Measurements from ENCODE around the gene PTPN11. TPM values are rescaled to one million over a fixed set of nuclear protein-coding genes. Genes with fewer than 3 reads are reported as not detected.

Gene PTPN11
- total RNA-seq, 2 experiments from 2014 or later, result 56.2 to 123 TPM

- intact Hi-C loops (cut with micrococcal nuclease; ENCODE audit: unreplicated experiment), result no loop called here
- H4K20me1 ChIP-seq (ENCODE audit: insufficient read depth, low read length), result peaks cover 21% of the 10 kb centered on the region; the same call in 1 of the 2 replicates
Observed at GRCh38 chr12:112421363-112421762, 2.6 kb downstream of the PTPN11 start.

GRCh38 chr12:112422531-112422930, 3.8 kb downstream of the PTPN11 start:
- H4K20me1 ChIP-seq (ENCODE audit: insufficient read depth, low read length), result peaks cover 21% of the 10 kb centered on the region; the same call in 1 of the 2 replicates
- H3K9me2 ChIP-seq (ENCODE audit: insufficient read depth, low read length), result no peaks in the 10 kb centered on the region
- ChIA-PET POLR2A (interaction anchor here (0.6 to 0.8 kb wide), 2 partner anchors 18 to 1235 kb away, joined by 3 to 4 read pairs; no protein-coding TSS in a partner anchor), CTCF (ENCODE audit: unreplicated experiment) (no interaction called here)
- TF ChIP-seq EZH2phosphoT487 (IDR thresholded peaks at IDR 0.05; ENCODE audit: borderline replicate concordance, low read depth, low read length) (no peak), CTCF (conservative IDR thresholded peaks at IDR 0.05; ENCODE audit: low read length) (no peak)
- no peak overlapping the region for H3K27ac ChIP-seq (ENCODE audit: low read depth, low read length, poor library complexity, severe bottlenecking)
- BruUV-seq (replicated peaks), result no TSS peak
- peaks cover 29% of the 10 kb centered on the region for H3K36me3 ChIP-seq (ENCODE audit: insufficient read depth, low read length)
- H2AFZ ChIP-seq (ENCODE audit: low read length), result no peak overlapping the region
- DNase-seq (ENCODE audit: low spot score), result no peak
- intact Hi-C loops (cut with micrococcal nuclease; ENCODE audit: unreplicated experiment), result no loop called here
- H3K4me3 ChIP-seq (ENCODE audit: low read depth, low read length, poor library complexity, severe bottlenecking), result no peak overlapping the region
- H3K79me2 ChIP-seq (ENCODE audit: insufficient read depth, low read depth, low read length), result peaks cover 83% of the 10 kb centered on the region
- no peaks in the 10 kb centered on the region for H3K9me3 ChIP-seq (ENCODE audit: low read length)
- peaks cover 14% of the 10 kb centered on the region for H3K4me1 ChIP-seq (ENCODE audit: insufficient read depth, low read length, poor library complexity, severe bottlenecking)
- peak overlapping the region; percentile 12; the same call in 1 of the 2 replicates for H3K4me2 ChIP-seq (ENCODE audit: low read length)

More at GRCh38 chr12:112421363-112421762, 2.6 kb downstream of the PTPN11 start:
- ChIA-PET POLR2A (interaction anchor here (0.7 kb wide), 1 partner anchor 33 kb away, joined by 3 read pairs; no protein-coding TSS in a partner anchor), CTCF (ENCODE audit: unreplicated experiment) (no interaction called here)
- H3K4me3 ChIP-seq (ENCODE audit: low read depth, low read length, poor library complexity, severe bottlenecking), result no peak overlapping the region
- peaks cover 81% of the 10 kb centered on the region for H3K79me2 ChIP-seq (ENCODE audit: insufficient read depth, low read depth, low read length)
- no peaks in the 10 kb centered on the region for H3K9me2 ChIP-seq (ENCODE audit: insufficient read depth, low read length)
- no TSS peak for BruUV-seq (replicated peaks)
- peaks cover 24% of the 10 kb centered on the region for H3K36me3 ChIP-seq (ENCODE audit: insufficient read depth, low read length)
- no peak for TF ChIP-seq CTCF (conservative IDR thresholded peaks at IDR 0.05; ENCODE audit: low read length)
- TF ChIP-seq EZH2phosphoT487 (IDR thresholded peaks at IDR 0.05; ENCODE audit: borderline replicate concordance, low read depth, low read length), result no peak
- peak overlapping the region; percentile 89; the same call in 1 of the 2 replicates for H3K4me2 ChIP-seq (ENCODE audit: low read length)
- no peak overlapping the region for H2AFZ ChIP-seq (ENCODE audit: low read length)
- no peak for DNase-seq (ENCODE audit: low spot score)
- H3K4me1 ChIP-seq (ENCODE audit: insufficient read depth, low read length, poor library complexity, severe bottlenecking), result peaks cover 14% of the 10 kb centered on the region
- no peaks in the 10 kb centered on the region for H3K9me3 ChIP-seq (ENCODE audit: low read length)
- no peak overlapping the region for H3K27ac ChIP-seq (ENCODE audit: low read depth, low read length, poor library complexity, severe bottlenecking)

- Histone ChIP-seq H3K9me2 (ENCODE audit: insufficient read depth, low read length) (no peaks in the 10 kb centered on the region), H3K27ac (ENCODE audit: low read depth, low read length, poor library complexity, severe bottlenecking) (no peak overlapping the region), H4K20me1 (ENCODE audit: insufficient read depth, low read length) (peaks cover 21% of the 10 kb centered on the region; the same call in 1 of the 2 replicates), H2AFZ (ENCODE audit: low read length) (no peak overlapping the region), H3K9me3 (ENCODE audit: low read length) (no peaks in the 10 kb centered on the region), H3K79me2 (ENCODE audit: insufficient read depth, low read depth, low read length) (peaks cover 94% of the 10 kb centered on the region), H3K4me1 (ENCODE audit: insufficient read depth, low read length, poor library complexity, severe bottlenecking) (peaks cover 14% of the 10 kb centered on the region), H3K36me3 (ENCODE audit: insufficient read depth, low read length) (peaks cover 41% of the 10 kb centered on the region), H3K4me2 (ENCODE audit: low read length) (no peak overlapping the region), H3K4me3 (ENCODE audit: low read depth, low read length, poor library complexity, severe bottlenecking) (no peak overlapping the region)
- ChIA-PET POLR2A (interaction anchor here (0.7 kb wide), 1 partner anchor 1811 kb away, joined by 3 read pairs; no protein-coding TSS in a partner anchor), CTCF (ENCODE audit: unreplicated experiment) (no interaction called here)
- no TSS peak for BruUV-seq (replicated peaks)
- intact Hi-C loops (cut with micrococcal nuclease; ENCODE audit: unreplicated experiment), result no loop called here
- no peak for DNase-seq (ENCODE audit: low spot score)
- TF ChIP-seq EZH2phosphoT487 (IDR thresholded peaks at IDR 0.05; ENCODE audit: borderline replicate concordance, low read depth, low read length) (no peak), CTCF (conservative IDR thresholded peaks at IDR 0.05; ENCODE audit: low read length) (no peak)
Observed at GRCh38 chr12:112424126-112424525, 5.4 kb downstream of the PTPN11 start.
